Measurements from ENCODE around the gene TNPO2.
A peak's percentile ranks its signal among the peaks of the same experiment; 100 is the strongest.
"Not testable (repeated sequence)": the region's sequence is repeated elsewhere in the genome, so short reads cannot be mapped to it uniquely, and the experiment has no call there.

Gene TNPO2

DNA sequence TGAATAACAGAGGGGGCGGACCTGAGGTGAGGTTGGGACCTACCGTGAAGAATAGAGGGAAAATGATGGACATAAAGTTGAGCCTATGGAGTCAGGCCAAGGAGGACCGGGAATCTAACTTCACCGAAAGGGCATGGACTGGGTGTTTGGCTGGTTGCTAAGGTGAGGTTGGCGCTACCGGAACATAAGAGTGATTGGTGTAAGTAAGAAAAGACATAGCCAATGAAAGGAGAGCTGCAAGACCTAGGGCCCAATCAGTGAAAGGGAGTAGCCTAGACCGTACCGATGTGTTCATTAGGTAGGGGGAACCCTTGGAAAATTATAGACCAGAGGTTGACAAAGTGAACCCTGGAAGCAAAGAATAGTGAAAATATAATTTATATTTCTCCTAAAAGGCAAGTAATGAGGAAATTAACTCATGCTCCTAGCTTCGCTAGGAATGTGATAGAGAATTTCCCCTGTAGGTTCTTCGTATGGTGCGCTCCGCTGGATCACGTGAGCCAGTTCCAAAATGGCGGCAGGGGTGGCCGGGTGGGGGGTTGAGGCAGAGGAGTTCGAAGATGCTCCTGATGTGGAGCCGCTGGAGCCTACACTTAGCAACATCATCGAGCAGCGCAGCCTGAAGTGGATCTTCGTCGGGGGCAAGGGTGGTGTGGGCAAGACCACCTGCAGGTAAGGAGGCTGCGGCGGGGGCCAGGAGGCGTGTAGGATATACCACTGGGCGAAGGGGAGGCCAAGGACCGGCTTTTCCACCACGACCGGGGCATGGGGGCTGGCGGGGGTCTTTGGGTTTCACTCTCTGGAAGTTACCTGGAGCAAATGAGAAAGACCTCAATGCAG, 13.5 kb upstream of the TNPO2 start, which contains the start of gene GET3:
TSS of gene GET3 (plus strand) at position 503 of the 840 bp plus-strand sequence. CDS start at position 512, 9 bp downstream.
- peak; percentile 96 for DNase-seq

DNA sequence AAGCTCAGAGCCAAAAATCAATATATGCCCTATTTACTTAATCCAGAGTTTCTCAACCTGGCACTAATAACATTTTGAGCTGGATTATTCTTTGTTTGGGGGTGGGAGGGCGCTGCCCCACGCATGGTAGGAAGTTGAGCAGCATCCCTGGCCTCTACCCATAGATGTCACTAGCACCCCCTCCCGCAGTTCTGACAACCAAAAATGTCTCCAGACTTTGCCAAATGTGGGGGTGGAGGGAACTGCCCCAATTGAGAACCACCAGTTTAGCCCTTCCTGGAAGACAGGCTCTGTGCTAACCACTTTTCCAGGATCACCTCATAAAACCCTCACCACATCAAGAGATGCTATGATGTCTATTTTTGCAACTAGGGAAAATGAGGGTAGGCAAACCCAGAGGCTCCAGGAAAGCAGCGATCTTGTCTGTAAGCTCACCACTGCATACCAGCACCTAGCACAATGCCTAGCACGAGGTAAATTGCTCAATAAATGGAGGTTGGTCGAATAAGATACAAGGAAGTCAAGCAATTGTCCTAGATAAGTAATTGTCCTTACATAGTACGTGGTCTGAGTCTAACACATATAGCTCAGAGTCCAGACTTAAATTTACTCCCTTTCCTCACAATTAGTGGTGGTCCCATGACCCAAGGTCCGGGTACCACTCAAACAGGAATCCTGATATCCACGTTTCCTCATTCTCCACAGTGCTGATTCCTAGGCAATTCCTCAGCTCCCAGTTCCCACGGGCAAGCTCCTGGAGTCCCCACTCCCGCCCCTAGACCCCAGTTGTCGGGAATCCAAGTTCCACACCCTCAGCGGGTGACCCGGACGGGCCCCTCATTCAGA, 9.9 kb upstream of the TNPO2 start:
- DNase-seq: no peak

DNA sequence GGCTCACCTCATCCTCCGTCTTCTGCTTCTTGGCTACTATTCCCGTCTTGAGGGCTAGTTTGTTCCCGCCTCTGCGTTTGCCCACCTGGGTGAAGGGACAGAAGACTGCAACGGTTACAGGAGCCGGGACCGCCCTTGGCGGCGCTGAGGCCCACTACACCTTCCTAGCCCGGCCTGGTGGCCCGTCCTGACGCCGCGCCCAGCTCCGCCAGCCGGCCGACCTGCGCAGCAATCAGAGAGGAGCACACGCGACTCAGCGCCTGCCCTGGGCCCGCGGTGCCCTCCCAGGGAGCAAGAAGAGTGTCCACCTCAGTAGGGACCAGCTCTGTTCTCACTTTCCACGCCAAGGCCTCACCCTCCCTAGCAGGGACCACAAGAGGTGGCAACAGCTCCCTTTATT, 7.6 kb upstream of the TNPO2 start:
- DNase-seq: no peak

DNA sequence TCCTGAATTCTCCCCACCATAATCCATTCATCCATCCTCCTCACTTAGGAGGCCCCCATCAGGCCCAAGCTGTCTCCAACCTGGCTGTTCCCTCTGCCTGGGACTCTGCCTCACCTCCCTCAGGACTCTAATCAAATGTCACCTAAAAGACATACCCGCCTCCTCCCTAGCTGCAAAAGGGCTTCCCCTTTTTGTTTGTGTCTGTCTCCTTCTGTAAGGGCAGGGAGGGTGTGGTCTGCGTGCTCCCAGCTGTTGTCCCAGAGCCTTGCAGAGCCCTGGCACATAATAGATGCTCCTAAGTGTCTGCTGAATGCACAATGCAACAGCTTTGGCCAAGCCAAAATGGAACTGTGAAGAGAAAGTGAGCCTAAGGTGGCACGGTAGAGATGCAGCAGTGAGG, 6.3 kb upstream of the TNPO2 start:
- no peak for DNase-seq

DNA sequence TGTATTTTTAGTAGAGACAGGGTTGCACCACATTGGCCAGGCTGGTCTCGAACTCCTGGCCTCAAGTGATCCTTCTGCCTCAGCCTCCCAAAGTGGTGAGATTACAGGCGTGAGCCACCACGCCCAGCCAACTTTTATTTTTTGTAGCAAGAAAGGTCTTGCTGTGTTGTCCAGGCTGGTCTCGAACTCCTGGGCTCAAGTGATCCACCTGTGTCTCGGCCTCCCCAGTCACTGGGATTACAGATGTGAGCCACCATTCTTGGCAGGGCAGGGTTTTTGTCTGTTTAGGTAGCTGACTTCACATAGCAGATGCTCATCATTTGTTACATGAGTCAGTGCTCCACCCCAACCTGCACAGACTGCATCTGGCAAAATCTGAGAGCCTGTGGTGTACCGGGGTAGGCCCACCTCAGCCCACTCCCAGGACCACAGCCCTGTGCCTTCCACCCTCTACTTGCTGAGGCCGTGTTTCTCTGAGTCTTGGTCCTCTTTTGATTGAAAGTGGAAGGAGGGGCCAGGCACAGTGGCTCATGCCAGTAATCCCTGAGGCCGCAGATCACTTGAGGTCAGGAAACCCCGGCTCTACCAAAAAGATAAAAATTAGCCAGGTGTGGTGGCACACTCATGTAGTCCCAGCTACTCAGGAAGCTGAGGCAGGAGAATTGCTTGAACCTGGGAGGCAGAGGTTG, 4.2 kb upstream of the TNPO2 start:
- no peak for DNase-seq

DNA sequence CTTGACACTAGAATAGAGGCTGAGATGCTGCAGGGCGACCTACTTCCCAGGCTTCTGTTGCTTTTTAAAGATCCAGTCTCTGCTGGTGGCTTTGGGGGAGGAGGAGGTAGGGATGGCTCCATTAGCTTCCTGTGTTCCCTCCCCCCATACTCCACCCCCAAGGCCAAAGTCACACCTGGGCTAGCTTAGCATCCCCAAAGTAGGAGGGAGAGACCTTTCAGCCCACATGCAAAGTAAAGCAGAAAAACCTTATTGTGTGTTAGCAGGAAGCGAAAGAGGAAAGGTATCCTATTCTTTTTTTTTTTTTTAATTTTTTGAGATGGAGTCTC, 3.2 kb upstream of the TNPO2 start:
- no peak for DNase-seq

DNA sequence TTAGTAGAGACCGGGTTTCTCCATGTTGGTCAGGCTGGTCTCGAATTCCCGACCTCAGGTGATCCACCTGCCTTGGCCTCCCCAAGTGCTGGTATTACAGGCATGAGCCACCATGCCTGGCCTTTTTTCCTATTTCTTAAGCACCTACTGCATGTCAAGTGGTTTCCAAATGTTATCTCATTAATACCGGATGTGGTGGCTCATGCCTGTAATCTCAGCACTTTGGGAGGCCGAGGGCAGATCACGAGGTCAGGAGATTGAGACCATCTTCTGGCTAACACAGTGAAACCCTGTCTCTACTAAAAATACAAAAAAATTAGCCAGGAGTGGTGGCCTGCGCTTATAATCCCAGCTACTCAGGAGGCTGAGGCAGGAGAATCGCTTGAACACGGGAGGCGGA, 1.9 kb upstream of the TNPO2 start:
- not testable (repeated sequence) for DNase-seq

DNA sequence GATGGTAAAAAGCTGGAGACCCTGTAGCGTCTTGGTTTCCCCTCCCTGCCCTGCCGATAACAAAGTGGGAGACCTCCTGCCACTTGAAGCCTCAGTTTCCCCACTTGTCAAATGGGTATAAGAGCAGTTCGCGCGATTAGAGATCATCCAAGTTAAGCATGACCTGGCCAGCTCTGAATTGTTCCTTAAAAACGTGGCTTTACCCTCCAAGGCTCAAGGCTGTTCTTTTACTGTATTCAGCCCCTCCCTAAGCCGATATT, 421 bp downstream of the TNPO2 start:
- DNase-seq: no peak

DNA sequence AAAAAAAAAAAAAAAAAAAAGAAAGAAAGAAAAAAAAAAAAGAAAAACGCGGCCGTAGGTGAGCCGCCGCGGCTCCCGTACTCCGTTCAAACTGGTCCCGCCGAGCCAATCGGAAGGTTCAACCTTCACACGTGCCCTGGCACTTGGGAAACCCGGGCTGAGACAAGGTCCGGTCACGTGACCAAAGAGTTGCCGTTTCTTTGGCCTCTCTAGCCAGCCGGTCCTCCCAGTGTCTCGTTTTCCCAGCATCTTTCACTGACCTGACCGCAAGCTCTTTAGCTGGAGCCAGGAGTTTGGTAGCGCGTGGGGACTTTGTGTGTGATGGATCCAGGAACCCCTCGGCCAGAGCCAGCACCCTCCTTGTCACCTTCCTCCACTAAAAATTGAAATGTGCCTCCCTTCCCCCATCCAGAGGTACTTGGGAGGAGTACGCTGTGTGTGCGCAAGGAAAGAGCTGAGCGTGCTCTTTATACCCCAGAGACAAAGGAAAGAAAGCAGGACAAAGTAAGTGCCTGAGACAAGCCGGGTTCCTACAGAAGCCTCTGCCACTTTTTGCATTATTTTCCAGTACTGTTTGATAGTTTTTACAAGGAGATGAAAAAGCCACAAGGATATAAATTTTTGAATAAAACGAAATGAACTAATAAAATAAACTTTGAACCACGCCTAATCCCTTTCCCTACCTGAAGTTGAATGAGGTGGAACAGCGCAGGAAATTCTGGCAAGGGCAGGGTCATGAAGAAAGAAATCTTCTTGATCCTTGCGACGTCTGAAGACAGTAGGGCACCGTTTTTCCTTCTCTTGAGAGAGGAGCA, 959 bp downstream of the TNPO2 start:
- peak; percentile 96 for DNase-seq

DNA sequence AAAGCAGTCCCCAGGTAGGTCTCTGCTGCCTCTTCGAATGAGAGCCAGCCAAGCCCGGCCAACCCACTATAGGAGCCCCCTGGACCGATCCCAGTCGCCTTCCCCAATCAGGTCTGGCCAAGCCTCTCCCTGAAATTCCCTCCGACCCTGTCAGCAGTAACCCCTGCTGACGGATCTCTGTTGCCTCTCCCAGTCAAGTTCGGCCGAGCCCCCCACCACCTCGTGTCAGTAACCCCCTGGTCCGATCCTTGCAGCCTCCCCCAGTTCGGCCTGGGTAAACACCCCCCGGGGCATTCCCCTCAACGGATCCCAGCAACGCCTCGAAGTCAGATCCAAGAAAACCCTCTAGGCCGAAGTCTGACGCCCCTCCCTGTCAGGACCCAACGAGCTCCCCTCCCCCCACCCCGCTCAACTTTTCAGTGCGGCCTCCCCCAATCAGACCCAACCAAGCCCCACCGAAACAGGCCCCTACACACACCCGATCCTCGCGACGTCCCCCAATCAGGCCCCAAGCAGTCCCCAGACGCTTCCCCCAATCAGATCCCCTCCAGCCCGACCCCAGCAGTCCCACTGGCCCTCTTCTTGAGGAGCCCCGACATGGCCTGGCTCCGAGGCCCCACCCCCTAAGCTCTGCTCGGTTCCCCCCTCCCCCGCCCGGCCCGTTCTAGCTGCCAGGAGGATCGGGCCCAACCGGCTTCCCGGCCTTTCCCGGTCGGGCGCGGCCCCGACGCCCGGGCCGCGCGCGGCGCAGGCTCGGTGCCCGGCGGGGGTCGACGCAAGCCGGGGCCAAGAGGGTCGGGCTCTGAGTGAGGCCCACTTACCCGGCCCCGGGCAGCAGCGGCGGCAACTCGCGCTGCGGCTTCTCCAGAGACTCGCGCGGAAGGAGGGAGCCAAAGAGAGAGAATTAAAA, 1.8 kb downstream of the TNPO2 start:
- peak; percentile 3 for DNase-seq

DNA sequence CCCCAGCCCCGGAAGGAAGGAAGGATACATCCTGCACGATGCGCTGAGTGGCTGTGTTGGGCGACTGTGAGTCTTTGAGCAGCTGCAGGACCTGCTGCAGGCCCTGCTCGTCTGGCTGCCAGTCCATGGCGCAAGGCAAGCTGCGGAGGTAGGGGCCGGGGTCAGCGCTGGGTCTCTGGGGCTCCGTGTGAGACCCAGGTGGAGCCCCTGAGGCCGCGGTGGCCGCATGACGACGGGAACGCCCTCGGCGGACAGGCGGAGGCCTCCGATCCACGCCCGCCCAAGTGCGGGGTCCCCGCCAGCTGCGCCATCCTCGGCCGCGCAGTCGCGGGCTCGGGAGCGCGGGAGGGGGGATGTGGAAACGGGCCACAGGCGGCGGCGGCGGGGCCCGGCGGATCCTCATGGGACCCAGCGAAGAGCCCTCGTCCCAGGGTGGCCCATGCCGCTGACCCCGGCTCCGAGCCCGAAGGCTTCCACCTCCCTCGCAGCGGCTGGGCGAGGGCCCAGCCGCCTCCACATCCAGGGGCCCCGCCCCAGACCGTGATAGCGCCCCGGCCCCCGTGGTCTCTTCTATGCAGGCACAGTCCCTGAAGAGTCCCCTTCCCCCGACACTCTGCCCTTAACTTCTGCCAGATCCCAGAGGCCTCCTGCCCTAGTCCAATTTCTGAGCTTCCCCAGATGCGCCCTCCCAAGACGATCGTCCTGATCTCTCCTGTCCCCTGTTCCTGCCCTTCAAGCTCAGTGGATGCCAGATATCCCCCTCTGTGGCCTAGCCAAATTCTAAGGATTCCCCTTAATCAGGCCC, 2.7 kb downstream of the TNPO2 start:
- DNase-seq: no peak

DNA sequence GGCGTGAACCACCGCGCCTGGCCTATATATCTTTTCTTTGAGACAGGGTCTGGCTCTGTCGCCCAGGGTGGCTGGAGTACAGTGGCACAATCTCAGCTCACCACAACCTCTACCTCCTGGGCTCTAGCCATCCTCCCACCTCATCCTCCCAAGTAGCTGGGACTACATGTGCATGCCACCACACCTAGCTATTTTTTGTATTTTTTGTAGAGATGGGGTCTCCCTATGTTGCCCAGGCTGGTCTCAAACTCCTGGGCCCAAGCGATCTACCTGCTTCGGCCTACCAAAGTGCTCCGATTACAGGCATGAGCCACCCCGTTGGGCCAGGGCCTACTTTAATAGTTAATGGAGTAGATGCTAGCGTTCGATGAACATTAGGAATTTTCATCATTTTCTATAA, 3.4 kb downstream of the TNPO2 start:
- no peak for DNase-seq

DNA sequence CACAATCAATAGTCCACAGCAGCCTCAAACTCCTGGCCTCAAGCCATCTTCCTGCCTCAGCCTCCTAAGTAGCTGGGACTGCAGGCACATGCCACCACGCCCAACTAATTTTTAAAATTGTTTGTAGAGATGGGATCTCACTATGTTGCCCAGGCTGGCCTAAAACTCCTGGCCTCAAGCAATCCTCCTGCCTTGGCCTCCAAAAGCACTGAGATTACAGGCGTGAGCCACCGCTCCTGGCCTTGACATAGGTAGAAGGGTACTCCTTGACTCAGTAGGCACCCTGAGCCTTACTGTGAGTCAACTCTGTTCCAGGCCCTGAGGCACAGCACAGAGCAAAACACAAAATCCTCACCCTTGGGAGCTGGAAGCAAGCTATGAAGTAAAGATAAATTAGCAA, 7.8 kb downstream of the TNPO2 start:
- DNase-seq: no peak

DNA sequence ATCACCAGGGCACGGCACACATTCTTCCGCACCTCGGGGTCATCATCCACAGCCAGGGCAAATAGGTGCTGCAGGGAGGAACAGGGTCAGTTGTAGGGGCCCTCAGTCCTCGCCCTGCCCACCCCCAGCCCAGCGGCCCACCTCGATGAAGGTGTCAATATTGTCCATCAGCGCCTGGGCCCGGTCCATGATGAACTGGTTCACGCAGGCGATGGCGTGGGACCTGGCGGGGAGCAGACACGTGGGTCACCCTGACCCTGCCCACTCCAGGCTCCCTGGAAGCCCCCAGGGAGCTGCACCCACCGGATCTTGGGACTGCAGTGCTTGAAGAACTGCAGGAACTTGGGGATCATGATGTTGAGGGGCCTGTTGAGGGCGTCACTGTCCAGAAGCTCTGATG, 8.6 kb downstream of the TNPO2 start:
- DNase-seq: no peak

DNA sequence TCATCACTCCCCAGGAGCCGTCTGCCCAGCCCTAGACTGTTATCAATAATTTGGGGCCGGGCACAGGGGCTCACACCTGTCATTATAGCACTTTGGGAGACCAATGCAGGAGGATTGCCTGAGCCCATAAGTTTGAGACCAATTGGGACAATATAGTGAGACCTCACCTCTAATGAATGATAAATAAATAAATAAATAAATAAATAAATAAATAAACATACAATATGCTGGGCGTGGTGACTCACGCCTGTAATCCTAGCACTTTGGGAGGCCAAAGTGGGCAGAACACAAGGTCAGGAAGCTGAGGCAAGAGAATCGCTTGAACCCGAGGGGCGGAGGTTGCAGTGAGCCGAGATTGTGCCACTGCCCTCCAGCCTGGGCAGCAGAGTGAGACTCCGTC, 10.4 kb downstream of the TNPO2 start:
- not testable (repeated sequence) for DNase-seq

DNA sequence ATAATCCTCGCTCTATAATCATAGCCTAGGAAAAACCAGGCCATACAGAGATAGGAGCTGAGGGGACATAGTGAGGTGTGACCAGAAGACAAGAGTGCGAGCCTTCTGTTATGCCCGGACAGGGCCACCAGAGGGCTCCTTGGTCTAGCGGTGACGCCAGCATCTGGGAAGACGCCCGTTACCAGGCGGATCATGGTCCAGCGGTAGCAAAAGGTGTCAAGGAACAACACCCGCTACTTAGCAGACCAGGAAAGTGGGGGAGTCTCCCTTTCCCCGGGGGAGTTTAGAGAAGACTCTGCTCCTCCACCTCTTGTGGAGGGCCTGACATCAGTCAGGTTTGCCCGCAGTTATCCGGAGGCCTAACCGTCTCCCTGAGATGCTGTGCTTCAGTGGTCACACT, 11.7 kb downstream of the TNPO2 start:
- not testable (repeated sequence) for DNase-seq

DNA sequence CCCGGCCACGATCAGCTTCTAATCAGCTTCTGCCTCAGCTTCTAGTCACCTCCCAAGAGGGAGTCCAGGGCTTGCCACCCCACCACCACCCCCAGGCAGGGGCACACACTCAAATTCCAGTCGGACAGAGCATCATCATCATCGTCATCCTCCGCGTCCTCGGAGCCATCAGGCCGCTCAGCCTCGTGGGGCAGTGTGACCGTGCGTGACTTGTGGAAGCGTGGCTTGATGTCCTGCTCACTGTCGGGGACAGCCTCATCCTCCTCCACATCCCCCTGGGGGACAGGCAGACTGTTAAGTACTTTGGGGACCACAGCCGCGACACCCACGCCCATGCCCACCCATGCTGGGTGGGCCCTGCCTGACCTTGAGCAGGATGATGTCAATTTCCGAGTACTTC, 12.5 kb downstream of the TNPO2 start:
- no peak for DNase-seq

DNA sequence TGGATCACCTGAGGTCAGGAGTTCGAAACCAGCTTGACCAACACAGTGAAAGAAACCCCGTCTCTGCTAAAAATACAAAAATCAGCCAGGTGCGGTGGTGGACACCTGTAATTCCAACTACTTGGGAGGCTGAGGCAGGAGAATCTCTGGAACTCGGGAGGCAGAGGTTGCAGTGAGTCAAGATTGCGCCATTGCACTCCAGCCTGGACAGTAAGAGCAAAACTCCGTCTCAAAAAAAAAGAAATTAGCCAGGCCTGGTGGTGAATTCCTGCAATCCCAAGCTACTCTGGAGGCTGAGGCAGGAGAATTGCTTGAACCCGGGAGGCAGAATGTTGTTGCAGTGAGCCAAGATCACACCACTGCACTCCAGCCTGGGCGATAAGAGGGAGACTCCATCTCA, 15.1 kb downstream of the TNPO2 start:
- no peak for DNase-seq

DNA sequence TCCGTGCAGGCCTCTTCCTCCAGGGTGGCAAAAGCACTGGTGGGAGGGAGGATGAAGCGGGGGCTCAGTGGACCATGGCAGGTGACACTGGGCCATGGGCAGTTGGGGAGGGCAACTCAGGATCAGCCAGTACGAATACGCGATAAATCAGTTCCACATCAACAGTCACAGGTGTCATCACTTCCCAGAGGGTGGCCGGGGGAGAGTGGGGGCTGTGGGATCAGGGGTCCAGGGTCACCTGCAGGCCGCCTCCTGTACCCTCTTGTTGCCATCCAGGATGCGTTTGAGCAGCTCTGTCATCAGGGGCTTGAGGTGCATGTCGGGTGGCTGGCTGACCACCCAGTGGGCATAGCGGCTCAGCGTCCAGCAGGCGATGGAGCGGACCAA, 17.4 kb downstream of the TNPO2 start:
- no peak for DNase-seq

DNA sequence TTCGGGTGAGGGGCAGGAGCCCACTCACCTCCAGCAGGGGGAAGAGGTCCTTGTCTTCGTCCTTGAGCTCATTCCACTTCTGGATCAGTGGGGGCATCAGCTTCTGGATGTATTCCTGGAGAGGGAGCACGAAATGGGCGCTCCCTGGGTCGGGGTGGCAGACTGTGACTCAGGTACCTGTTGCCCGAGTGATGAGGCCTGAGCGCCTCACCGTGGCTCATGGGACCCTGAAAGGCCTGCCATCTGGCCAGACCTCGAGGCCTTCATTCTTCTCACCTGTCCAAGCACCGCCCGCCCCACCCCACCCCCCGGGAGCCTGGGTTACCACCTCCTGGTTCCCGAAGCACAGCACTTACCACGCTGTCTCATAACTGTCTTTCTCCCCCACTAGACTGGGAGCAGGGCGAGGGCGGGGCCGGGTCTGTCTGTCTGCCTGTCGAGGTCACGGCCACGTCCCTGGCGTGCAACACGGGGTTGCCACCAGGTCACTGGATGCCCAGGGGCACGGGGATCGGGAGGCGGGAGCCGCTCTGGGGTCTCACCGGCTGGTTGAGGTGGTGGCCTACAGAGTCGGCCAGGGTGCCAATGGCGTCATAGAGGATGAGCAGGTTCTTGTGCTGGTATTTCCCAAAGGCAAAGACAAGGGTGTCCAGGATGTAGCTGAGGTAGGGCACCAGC, 17.9 kb downstream of the TNPO2 start:
- no peak for DNase-seq

DNA sequence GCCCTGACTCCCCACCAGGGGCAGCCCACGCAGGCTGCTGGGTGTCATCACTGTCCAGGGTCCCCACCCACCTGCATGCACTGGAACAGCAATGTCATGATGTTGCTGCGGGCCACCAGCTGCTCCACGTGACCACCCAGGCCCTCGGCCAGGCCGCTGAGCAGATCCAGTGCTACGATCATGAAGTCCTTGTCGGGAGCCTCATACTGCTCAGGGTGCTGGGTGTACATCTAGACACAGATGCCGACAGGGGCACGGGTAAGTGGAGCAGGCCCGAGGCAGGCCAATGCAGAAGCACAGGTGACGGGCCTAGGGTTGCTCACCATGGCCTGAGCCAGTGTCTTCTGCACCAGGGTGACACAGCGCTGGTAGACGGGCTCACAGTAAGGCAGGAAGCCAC, 18.6 kb downstream of the TNPO2 start:
- DNase-seq: no peak
